WI38 (cell line): ENCODE measurements around the gene GDPD3.

Source experiments
- H3K4me3 ChIP-seq: 2 replicates; pipeline ENCODE4 v1.5.1; 2011; ENCODE audit warnings: low read depth, mild to moderate bottlenecking, control low read depth, low read length
- TF ChIP-seq, protein P1 (sequence below): IDR thresholded peaks from 2 replicates; pipeline ENCODE4 v1.5.1; 2012; ENCODE audit warnings: low read depth, mild to moderate bottlenecking, control low read depth, low read length

GDPD3 gene

DNA sequence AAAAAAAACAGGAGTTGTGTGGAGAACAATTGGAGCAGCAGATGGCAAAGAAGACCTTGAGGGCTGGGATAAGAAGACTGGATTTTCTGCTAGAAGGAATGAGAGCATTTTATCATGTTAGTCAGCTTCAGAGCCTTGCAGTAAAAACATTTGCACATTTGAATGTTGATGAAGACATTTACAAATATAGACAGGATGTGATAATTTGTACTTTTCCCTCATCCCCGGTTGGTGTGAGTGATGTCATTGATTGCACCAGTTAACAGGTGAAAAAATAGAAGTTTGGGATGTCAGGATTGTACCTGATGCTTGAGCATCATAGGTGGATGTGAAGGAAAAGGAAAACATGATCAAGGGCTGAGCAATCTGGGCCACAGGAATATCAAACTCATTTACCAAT is 32.3 kb upstream of the GDPD3 start:
- H3K4me3 ChIP-seq: no peak overlapping the region
- TF ChIP-seq, protein P1, sequence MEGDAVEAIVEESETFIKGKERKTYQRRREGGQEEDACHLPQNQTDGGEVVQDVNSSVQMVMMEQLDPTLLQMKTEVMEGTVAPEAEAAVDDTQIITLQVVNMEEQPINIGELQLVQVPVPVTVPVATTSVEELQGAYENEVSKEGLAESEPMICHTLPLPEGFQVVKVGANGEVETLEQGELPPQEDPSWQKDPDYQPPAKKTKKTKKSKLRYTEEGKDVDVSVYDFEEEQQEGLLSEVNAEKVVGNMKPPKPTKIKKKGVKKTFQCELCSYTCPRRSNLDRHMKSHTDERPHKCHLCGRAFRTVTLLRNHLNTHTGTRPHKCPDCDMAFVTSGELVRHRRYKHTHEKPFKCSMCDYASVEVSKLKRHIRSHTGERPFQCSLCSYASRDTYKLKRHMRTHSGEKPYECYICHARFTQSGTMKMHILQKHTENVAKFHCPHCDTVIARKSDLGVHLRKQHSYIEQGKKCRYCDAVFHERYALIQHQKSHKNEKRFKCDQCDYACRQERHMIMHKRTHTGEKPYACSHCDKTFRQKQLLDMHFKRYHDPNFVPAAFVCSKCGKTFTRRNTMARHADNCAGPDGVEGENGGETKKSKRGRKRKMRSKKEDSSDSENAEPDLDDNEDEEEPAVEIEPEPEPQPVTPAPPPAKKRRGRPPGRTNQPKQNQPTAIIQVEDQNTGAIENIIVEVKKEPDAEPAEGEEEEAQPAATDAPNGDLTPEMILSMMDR: no peak

DNA sequence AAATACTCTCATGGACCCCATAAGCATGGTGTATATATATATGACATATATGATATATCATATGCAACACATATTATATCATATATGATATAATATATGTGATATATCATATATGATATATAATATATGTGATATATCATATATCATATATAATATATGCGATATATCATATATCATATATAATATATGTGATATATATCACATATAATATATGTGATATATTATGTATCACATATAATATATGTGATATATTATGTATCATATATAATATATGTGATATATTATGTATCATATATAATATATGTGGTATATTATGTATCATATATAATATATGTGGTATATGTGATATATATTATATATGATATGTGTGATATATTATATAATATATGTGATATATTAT is 31.6 kb upstream of the GDPD3 start:
- no peak overlapping the region for H3K4me3 ChIP-seq
- TF ChIP-seq, protein P1: no peak

DNA sequence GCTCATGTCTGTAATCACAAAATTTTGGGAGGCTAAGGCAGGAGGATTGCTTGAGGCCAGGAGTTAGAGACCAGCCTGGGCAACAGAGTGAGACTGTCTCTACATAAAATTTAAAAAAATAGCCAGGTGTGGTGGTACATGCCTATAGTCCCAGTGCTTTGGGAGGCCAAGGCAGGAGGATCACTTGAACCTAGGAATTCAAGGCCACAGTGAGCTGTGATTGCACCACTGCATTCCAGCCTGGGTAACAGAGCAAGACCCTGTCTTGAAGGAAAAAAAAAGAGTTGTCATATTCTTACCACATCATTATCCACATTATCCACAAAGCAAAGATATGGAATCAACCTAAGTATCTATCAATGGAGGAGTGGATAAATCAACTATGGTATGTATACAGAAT is 30.7 kb upstream of the GDPD3 start:
- no peak overlapping the region for H3K4me3 ChIP-seq
- TF ChIP-seq, protein P1: no peak

DNA sequence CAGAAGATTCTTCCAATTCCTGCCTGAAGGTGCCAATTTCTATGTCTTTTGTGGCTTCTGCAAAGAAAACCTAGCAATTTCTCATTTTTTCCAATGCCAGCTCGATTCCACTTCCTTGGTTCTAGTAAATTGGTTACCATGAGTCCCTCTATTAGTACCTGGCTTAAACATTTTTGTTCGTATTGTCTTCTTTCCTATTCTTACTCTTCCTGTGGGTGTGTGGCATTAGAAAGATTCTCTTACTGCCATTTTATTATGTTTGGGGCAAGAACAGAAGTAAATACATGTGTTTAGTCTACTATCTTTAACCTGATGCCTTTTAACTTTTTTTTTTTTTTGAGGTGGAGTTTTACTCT is 30.0 kb upstream of the GDPD3 start:
- H3K4me3 ChIP-seq: no peak overlapping the region
- TF ChIP-seq, protein P1: no peak

DNA sequence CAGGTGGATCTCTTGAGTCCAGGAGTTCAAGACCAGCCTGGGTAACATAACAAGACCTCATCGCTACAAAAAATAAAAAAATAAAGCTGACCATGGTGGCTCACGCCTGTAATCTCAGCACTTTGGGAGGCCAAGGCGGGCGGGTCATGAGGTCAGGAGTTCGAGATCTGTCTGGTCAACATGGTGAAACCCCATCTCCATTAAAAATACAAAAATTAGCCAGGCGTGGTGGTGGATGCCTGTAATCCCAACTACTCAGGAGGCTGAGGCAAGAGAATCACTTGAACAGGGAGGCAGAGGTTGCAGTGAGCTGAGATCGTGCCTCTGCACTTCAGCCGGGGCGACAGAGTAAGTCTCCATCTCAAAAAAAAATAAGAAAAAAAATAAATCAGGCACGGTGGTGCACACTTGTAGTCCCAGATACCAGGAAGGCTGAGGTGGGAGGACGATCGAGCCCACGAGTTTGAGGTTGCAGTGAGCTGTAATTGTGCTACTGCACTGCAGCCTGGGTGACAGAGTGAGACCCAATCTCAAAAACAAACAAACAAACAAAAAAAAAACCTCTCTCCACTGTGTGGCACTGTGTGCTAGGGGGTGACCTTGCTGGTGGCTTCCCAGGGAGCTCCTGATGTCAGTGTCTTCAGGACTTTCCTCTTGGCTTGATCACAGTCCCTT is 29.5 kb upstream of the GDPD3 start:
- TF ChIP-seq, protein P1: no peak
- H3K4me3 ChIP-seq: no peak overlapping the region

DNA sequence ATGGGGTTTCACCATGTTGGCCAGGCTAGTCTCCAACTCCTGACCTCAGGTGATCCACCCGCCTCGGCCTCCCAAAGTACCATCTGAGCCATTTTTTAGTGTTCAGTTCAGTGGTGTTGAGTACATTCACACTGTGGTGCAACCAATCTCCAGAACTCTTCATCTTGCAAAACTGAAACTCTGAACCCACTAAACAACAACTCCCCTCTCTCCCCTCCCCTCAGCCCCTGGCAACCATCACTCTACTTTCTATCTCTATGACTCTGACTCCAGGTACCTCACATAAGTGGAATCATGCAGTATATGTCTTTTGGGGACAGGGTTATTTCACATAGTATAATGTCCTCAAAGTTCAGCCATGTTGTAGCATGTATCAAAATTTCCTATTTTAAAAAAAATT is 28.4 kb upstream of the GDPD3 start:
- no peak overlapping the region for H3K4me3 ChIP-seq
- TF ChIP-seq, protein P1: no peak

DNA sequence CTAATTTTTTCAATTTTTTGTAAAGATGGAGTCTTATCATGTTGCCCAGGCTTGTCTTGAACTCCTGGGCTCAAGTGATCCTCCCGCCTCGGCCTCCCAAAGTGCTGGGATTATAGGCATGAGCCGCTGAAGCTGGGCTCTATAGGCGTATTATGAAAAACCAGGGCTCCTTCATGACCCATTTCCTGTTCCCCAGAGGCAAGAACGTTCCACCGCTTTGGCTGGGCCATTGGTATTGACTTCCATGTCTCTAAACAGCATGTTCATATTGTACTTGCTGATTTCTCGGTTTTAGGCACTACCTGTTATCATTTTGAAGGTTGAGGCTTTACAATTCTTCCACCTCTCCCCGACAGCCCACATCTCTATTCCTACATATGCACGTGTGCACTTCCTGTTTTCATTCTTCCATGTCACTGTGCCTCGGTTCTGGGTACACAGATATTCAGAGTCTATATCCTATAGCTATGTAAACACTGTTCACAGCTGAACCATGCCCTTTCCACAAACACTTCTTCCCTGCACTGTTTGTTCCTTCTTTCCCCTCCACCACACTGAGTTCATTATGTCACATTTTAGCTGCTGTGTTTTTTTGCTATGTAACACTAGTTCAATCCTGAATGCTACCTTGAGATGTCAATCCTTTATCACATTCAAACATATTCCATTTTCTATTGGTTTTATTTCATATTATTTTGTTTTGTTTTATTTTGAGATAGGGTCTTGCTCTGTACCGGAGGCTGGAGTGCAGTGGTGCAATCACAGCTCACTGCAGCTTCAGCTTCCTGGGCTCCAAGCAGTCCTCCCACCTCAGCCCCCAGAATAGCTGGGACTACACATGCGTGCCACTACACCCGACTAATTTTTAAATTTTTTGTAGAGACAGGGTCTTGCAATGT is 26.5 kb upstream of the GDPD3 start:
- TF ChIP-seq, protein P1: no peak

More for the DNA sequence above, 26.5 kb upstream of the GDPD3 start:
- H3K4me3 ChIP-seq: no peak overlapping the region
